H1 (cell line): ENCODE results near the gene KCNE5. TPM values are rescaled to one million over a fixed set of nuclear protein-coding genes. Genes with fewer than 3 reads are reported as not detected.

Experiments used
- ATF2 ChIP-seq: IDR thresholded peaks from 2 replicates; pipeline ENCODE4 v1.6.1; 2012; ENCODE audit warnings: low read length, inconsistent platforms
- CHD7 ChIP-seq: fragments of 300-600 bp; sonication (generic); IDR thresholded peaks from 2 replicates; pipeline ENCODE4 v1.7.1; 2012; ENCODE audit warnings: low read length, moderate library complexity, mild to moderate bottlenecking, inconsistent platforms; ENCODE audit not compliant: insufficient replicate concordance
- RXRA ChIP-seq: IDR thresholded peaks from 2 replicates; pipeline ENCODE4 v1.6.1; 2011; ENCODE audit warnings: low read depth, mild to moderate bottlenecking, low read length, moderate library complexity; ENCODE audit not compliant: insufficient read depth
- polyA plus RNA-seq, 7 experiments: library from polyadenylated mRNA; depleted of rRNA in 3 of 7; stranded (reverse) in 5 of 7; unstranded in 2 of 7; fragments of >200 nt in 5 of 7; fragments of 200-250 nt in 2 of 7; gene quantifications; 1 replicate in 5 of 7; 2 replicates in 1 of 7; 4 replicates in 1 of 7; pipeline versions ENCODE4 v1.2.1 to v1.2.3, GENCODE V29; 2011 to 2013; ENCODE audit warnings: missing spikeins in 2 of 7, mixed read lengths in 2 of 7
- total RNA-seq: library from RNA; stranded (reverse); fragmentation: NEBNext Ultra II Directional; extraction: Animal tissue kit (Norgen Biotek cat#: 25700); gene quantifications from 2 replicates; pipeline ENCODE4 v1.2.1, GENCODE V29; 2021

The KCNE5 gene
- total and polyA plus RNA-seq, 2 of the 8 experiments (the other 6 are each of a cell fraction or from before 2014, with no cell fraction given), result 3.6 to 5.9 TPM

DNA sequence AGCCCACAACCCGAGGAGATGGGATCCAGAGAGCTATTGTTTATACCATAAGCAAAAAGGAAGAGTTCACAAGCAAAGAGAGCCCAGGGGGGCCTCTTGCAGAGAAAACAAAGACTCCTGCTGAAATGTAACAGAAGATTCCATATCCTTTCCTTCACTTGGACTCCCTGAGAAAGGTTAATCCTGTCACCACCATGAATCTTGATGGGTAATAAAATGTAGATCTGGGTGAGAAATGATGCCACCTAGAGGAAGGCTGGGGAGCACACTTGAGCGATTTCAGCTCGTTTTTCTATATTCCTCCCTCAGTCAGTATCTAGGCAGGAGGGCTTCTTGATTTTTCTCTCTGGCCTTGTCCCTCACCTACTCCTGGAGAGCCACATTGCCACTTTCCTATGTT, 10.2 kb upstream of the KCNE5 start (continued):
- TF ChIP-seq CHD7 (no peak), ATF2 (no peak), RXRA (no peak)
